SU-DHL-6 (cell line): ENCODE data around the gene ATP13A4.
"Not testable (repeated sequence)": the region's sequence is repeated elsewhere in the genome, so short reads cannot be mapped to it uniquely, and the experiment has no call there.

Experiments
- H2AFZ ChIP-seq: fragments of 200-600 bp; sonication (generic); 2 replicates; pipeline ENCODE4 v1.6.1; 2014; ENCODE audit warnings: low read depth, mild to moderate bottlenecking, moderate library complexity, mixed read lengths, antibody characterized with exemption, low read length; ENCODE audit not compliant: severe bottlenecking
- H3F3A ChIP-seq: fragments of 200-600 bp; shearing (Covaris generic); 2 replicates; pipeline ENCODE4 v1.6.0; 2016; ENCODE audit warnings: antibody characterized with exemption, mild to moderate bottlenecking; ENCODE audit not compliant: insufficient read depth
- H3K27ac ChIP-seq: fragments of 200-600 bp; sonication (generic); 2 replicates; pipeline ENCODE4 v1.5.1; 2016; ENCODE audit warnings: low read depth, mild to moderate bottlenecking, low read length, moderate library complexity, mixed read lengths
- H3K27me3 ChIP-seq: fragments of 200-600 bp; sonication (generic), shearing (Covaris generic); 2 replicates; pipeline ENCODE4 v1.6.0; 2014; ENCODE audit warnings: mild to moderate bottlenecking, low read length
- H3K36me3 ChIP-seq: fragments of 200-600 bp; sonication (generic); 2 replicates; pipeline ENCODE4 v1.6.1; 2014; ENCODE audit warnings: mild to moderate bottlenecking, low read length, mixed read lengths
- H3K4me2 ChIP-seq: fragments of 300-600, 200-600 bp; shearing (Covaris generic), sonication (generic); 2 replicates; pipeline ENCODE4 v1.6.0; 2014; ENCODE audit warnings: low read length, low read depth, mild to moderate bottlenecking; ENCODE audit not compliant: poor library complexity, severe bottlenecking
- H3K4me3 ChIP-seq: fragments of 200-600 bp; sonication (generic); 2 replicates; pipeline ENCODE4 v1.5.1; 2014; ENCODE audit warnings: antibody characterized with exemption, low read length, mild to moderate bottlenecking, mixed read lengths; ENCODE audit not compliant: insufficient read depth, poor library complexity, severe bottlenecking
- H3K79me2 ChIP-seq: fragments of 200-600 bp; sonication (generic); 2 replicates; pipeline ENCODE4 v1.6.1; 2014; ENCODE audit warnings: mild to moderate bottlenecking, low read length, moderate library complexity; ENCODE audit not compliant: insufficient read depth
- H3K9ac ChIP-seq: fragments of 200-600 bp; sonication (generic); 2 replicates; pipeline ENCODE4 v1.7.0; 2014; ENCODE audit warnings: mild to moderate bottlenecking, low read length
- H3K9me2 ChIP-seq: fragments of 200-600 bp; sonication (generic); replicated peaks from 2 replicates; pipeline ENCODE4 v1.6.1; 2014; ENCODE audit warnings: low read length; ENCODE audit not compliant: insufficient read depth
- H3K9me3 ChIP-seq: fragments of 200-600 bp; sonication (generic); 2 replicates; pipeline ENCODE4 v1.6.1; 2014; ENCODE audit warnings: low read length, mixed read lengths; ENCODE audit not compliant: insufficient read depth
- H4K20me1 ChIP-seq: fragments of 200-600 bp; sonication (generic); 2 replicates; pipeline ENCODE4 v1.6.1; 2014; ENCODE audit warnings: low read depth, mild to moderate bottlenecking, antibody characterized with exemption, low read length, moderate library complexity, mixed read lengths
- CTCF ChIP-seq: fragments of 200-600 bp; sonication (generic); IDR thresholded peaks from one replicate; pipeline ENCODE4 v1.5.1; 2017; ENCODE audit warnings: antibody characterized with exemption, mild to moderate bottlenecking, low read length, moderate library complexity; ENCODE audit not compliant: insufficient read depth, poor library complexity, severe bottlenecking
- EZH2phosphoT487 ChIP-seq: fragments of 200-600 bp; sonication (generic), shearing (Covaris generic); conservative IDR thresholded peaks from 2 replicates; pipeline ENCODE4 v1.6.1; 2018; ENCODE audit warnings: mild to moderate bottlenecking, antibody characterized with exemption, low read length, moderate library complexity, mixed read lengths

Gene ATP13A4

GRCh38 chr3:193530231-193531165 is 24.2 kb downstream of the ATP13A4 start:
- Histone ChIP-seq H3K9me3 (no peaks in the 10 kb centered on the region), H3K27me3 (no peaks in the 10 kb centered on the region), H3K36me3 (no peaks in the 10 kb centered on the region), H3K27ac (no peak overlapping the region), H3K9ac (no peak overlapping the region), H3K4me3 (no peak overlapping the region), H2AFZ (no peak overlapping the region), H4K20me1 (no peaks in the 10 kb centered on the region), H3F3A (no peaks in the 10 kb centered on the region), H3K9me2 (no peaks in the 10 kb centered on the region), H3K4me2 (no peak overlapping the region), H3K79me2 (no peaks in the 10 kb centered on the region)
- no peak for TF ChIP-seq CTCF
- no peak for TF ChIP-seq EZH2phosphoT487

- H3K4me2 ChIP-seq, H3K79me2 ChIP-seq, H3K36me3 ChIP-seq, H3K27ac ChIP-seq, H3F3A ChIP-seq, H2AFZ ChIP-seq, H3K9me3 ChIP-seq, H3K9ac ChIP-seq, H3K27me3 ChIP-seq, H4K20me1 ChIP-seq, H3K9me2 ChIP-seq, H3K4me3 ChIP-seq: not testable (repeated sequence)
Observed at GRCh38 chr3:193526085-193526484, 28.6 kb downstream of the ATP13A4 start.

GRCh38 chr3:193522473-193522872 is 32.2 kb downstream of the ATP13A4 start:
- no peaks in the 10 kb centered on the region for H3K79me2 ChIP-seq
- no peak overlapping the region for H3K27ac ChIP-seq
- no peaks in the 10 kb centered on the region for H3F3A ChIP-seq
- no peak overlapping the region for H3K4me3 ChIP-seq
- H3K27me3 ChIP-seq = no peaks in the 10 kb centered on the region
- no peak for TF ChIP-seq EZH2phosphoT487
- no peak for TF ChIP-seq CTCF
- H3K36me3 ChIP-seq = no peaks in the 10 kb centered on the region
- H2AFZ ChIP-seq = no peak overlapping the region
- no peaks in the 10 kb centered on the region for H3K9me2 ChIP-seq
- H3K9me3 ChIP-seq = no peaks in the 10 kb centered on the region
- H3K4me2 ChIP-seq = no peak overlapping the region
- no peak overlapping the region for H3K9ac ChIP-seq
- H4K20me1 ChIP-seq = no peaks in the 10 kb centered on the region

- TF ChIP-seq EZH2phosphoT487 (no peak), CTCF (no peak)
- Histone ChIP-seq H3K27me3 (no peaks in the 10 kb centered on the region), H2AFZ (no peak overlapping the region), H3K9me2 (no peaks in the 10 kb centered on the region), H4K20me1 (no peaks in the 10 kb centered on the region), H3K79me2 (no peaks in the 10 kb centered on the region), H3K4me2 (no peak overlapping the region), H3K36me3 (no peaks in the 10 kb centered on the region), H3F3A (no peaks in the 10 kb centered on the region), H3K4me3 (no peak overlapping the region), H3K9ac (no peak overlapping the region), H3K9me3 (no peaks in the 10 kb centered on the region), H3K27ac (no peak overlapping the region)
Observed at GRCh38 chr3:193520738-193521137, 34.0 kb downstream of the ATP13A4 start.
